Dermis microvascular lymphatic vessel endothelial cell (primary cell): Measurements from ENCODE around the gene PLXNB3. TPM values are rescaled to one million over a fixed set of nuclear protein-coding genes. Genes with fewer than 3 reads are reported as not detected.

Experiments
- DNase-seq, 2 donors: peaks; one replicate each; pipeline versions ENCODE4 v3.0.0 to v3.0.0-alpha.2; 2010; ENCODE audit warnings: low read depth in 2 of 2
- total RNA-seq: library from RNA; depleted of rRNA; stranded (reverse); fragments of >200 nt; gene quantifications from 2 replicates; pipeline ENCODE4 v1.2.1, GENCODE V29; 2014

The PLXNB3 gene
- total RNA-seq, 1 donor from 2014 or later, result 2.4 TPM

DNA sequence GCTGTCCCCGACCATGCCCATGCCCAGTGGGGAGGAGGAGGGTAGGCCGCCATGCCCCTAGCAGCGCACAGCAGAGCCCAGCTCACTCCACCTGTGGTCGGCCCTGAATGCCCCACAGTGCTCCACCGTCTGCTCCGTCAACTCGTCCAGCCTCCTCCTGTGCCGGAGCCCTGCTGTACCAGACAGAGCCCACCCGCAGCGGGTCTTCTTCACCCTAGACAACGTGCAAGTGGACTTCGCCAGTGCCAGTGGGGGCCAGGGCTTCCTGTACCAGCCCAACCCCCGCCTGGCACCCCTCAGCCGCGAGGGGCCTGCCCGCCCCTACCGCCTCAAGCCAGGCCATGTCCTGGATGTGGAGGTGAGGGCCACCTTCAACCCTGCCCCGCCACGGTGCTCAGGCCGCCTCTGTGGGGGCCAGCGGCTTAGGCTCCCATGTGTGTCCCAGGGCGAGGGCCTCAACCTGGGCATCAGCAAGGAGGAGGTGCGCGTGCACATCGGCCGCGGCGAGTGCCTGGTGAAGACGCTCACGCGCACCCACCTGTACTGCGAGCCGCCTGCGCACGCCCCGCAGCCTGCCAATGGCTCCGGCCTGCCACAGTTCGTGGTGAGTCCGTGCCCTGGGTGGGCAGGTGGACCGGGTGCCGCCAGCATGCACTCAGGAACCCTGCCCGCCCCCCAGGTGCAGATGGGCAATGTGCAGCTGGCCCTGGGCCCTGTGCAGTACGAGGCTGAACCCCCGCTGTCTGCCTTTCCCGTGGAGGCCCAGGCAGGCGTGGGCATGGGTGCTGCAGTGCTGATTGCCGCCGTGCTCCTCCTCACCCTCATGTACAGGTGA lies 9.9 kb downstream of the PLXNB3 start:
- no peak for DNase-seq

- no peak for DNase-seq
Measured at GRCh38 chrX:153774576-153775292, 10.7 kb downstream of the PLXNB3 start.

DNA sequence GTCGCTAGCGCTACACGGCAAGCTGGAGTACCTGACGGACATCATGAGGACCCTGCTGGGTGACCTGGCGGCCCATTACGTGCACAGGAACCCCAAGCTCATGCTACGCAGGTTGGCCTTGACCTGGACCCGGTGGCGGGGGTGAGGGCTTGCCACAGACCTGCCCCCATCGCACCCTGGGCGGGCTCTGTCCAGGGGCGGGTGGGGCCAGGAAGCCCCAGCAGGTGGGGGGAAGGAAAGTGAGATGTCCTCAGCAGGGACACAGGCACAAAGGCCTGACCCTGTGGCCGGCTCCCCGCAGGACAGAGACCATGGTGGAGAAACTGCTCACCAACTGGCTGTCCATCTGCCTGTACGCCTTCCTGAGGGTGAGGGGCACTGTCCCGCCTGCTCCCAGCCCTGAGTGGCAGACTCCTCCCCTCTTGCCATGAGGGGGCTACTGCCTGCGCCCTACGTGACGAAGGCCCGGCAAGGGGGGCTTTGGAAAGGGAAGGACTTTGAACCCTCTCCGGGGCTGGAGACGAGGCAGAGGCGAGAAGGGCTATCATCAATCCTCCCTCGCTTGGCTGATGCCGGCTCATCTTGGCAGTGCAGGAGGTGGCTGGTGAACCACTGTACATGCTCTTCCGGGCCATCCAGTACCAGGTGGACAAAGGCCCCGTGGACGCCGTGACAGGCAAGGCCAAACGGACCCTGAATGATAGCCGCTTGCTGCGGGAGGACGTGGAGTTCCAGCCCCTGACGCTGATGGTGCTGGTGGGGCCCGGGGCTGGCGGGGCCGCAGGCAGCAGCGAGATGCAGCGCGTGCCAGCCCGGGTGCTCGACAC lies 11.5 kb downstream of the PLXNB3 start:
- no peak for DNase-seq

DNA sequence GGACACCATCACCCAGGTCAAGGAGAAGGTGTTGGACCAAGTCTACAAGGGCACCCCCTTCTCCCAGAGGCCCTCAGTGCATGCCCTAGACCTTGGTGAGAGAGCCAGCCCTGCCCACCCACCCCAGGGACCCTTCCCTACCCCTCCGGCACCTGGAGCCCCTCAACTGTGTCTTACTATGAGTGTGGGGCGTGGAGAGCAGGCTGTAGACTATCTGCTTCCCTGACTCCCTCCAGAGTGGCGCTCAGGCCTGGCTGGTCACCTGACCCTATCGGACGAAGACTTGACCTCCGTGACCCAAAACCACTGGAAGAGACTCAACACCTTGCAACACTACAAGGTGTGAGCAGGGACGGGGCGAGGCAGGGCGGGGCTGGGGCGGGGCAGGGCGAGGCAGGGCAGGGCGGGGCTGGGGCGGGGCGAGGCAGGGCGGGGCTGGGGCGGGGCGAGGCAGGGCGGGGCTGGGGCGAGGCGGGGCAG lies 12.1 kb downstream of the PLXNB3 start:
- DNase-seq, result no peak

- DNase-seq, result no peak
Measured at GRCh38 chrX:153776611-153777045, 12.6 kb downstream of the PLXNB3 start.

- DNase-seq, result no peak
Measured at GRCh38 chrX:153777261-153778090, 13.4 kb downstream of the PLXNB3 start.

GRCh38 chrX:153778181-153778580 lies 14.1 kb downstream of the PLXNB3 start:
- DNase-seq, result no peak

GRCh38 chrX:153778684-153779101 lies 14.6 kb downstream of the PLXNB3 start:
- DNase-seq, result no peak

DNA sequence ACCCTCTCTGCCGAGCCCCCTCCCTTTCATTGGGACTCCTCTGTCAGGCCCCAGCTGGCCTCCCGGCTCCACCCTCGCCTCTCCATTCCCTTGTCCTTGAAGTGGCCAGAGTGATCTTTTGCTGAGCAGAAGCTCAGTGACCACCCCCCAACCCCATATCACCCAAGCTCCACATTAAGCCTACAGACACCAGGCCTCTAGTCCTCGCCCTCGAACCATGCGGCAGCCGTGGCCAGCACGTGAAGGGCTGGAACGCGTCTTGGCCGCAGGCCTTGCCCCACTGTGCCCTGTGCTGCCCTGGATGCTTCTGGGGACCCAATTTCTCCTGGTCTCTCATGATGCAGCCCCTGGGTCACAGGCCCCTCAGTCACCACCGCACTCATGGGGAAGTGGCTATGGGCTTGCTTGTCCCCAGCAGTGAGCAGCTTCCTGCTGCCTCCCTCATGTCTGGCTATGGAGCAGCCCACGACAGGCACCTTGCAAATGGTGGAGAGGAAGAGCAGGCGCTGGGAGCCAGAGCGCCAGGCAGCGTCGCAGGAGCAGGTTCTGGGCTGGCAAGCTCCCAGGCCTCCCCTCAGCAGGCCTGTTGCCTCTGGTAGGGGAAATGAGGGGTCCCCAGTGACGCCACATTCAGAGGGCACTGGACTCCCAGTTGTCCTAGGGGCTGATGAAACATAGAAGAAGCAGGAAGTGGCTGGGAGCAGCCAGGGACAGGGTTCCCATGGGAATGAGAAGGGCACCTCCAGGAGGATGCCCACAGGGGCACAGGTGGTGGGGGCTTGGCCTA lies 16.0 kb downstream of the PLXNB3 start:
- DNase-seq, result no peak

DNA sequence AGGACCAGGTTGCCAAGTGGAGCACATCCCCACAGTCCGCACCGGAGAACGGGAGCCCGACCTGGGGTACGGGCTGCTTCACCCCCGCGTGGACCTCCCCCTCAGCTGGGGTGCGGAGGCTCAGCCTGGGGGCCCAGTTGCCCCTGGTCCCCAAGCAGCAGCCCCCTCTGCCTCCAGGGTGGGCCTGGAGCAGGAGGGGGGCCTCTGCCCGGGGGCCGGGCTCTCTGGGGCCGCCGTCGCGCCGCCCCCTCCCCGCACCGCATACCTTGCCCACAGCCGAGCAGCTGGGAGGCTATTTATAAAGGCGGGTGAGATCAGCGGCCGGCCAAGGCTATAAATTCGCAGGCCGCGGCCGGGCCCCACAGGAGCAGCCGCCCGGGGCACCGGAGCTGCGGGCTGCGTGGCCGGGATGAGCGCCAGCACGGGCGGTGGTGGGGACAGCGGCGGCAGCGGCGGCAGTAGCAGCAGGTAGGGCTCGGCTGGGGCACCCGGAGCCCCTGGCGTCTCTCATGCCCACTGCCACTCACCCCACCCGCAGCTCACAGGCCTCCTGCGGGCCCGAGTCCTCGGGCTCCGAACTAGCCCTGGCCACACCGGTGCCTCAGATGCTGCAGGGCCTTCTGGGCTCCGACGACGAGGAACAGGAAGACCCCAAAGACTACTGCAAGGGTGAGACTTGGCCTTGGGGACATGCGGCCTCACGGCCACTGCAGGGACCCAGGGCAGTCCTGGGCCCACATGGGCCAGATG lies 16.8 kb downstream of the PLXNB3 start, which contains the start of gene SRPK3:
Gene SRPK3 (plus strand): TSS at position 364 of the 750 bp plus-strand sequence. CDS start 46 bp downstream, at position 410.
- no peak for DNase-seq

DNA sequence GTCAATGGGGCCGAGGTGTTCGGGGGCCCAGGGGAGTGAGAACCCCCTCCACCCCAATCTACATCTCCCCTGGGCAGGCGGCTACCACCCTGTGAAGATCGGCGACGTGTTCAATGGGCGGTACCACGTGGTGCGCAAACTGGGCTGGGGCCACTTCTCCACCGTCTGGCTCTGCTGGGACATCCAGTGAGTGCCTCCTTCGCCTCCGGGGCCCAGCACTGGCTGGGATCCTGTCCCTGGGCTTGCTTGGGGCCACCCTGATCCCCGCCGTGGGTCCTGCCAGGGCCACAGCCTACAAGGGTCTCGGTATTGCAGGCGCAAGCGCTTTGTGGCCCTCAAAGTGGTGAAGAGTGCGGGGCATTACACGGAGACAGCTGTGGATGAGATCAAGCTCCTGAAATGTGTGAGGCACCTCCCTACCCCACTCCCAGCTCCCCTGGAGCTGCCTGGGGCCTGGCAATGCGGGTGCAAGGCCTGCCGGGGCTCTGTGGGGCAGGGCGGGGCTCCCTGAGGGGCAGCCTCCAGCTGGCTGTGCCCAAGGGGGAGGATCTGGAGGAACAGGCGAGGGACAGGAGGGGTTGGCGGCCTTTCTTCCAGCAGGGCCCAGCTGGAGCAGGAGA lies 17.5 kb downstream of the PLXNB3 start:
- no peak for DNase-seq

- peak in 1 of 2 donors; percentile 12 for DNase-seq
Measured at GRCh38 chrX:153782313-153782712, 18.3 kb downstream of the PLXNB3 start.

DNA sequence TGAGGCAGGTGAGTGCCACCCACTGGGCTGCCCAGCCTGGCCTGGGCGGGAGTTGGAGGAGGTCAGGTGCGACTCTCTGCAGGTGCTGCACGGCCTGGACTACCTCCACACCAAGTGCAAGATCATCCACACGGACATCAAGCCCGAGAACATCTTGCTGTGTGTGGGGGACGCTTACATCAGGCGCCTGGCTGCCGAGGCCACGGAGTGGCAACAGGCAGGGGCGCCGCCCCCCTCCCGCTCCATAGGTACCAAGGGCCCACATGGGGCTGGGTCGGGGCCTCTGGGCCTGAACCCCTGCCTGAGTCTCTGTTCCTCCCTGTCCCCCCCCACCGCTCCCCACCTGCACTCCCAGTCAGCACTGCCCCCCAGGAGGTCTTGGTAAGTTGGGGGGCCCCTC lies 18.8 kb downstream of the PLXNB3 start:
- DNase-seq, result no peak

- DNase-seq, result no peak
Measured at GRCh38 chrX:153783378-153784013, 19.4 kb downstream of the PLXNB3 start.

DNA sequence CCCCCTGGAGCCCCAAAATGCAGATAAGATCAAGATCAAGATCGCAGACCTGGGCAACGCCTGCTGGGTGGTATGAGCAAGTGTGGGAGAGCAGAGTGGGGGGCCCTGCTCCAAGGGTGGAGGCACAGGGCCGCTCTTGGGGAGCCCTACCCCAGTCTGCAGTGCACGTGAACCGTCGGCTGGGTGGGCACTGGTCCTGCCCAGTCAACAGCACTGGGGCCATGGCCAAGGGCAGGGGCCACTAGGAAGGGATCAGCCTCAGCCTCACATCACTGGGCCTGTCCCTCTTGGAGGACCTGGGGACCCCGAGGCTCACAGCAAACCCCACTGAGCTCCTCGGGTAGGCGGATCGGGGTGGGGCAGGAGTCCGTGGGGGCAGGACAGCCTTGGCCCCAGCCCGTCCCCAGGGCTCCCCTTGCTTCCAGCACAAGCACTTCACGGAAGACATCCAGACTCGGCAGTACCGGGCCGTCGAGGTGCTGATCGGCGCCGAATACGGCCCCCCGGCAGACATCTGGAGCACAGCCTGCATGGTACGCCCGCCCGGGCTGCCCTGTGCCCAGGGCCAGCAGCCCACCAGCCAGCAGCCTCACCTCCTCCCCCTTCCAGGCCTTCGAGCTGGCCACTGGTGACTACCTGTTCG lies 20.4 kb downstream of the PLXNB3 start:
- DNase-seq, result no peak

GRCh38 chrX:153786669-153787068 lies 22.6 kb downstream of the PLXNB3 start:
- DNase-seq, result no peak

DNA sequence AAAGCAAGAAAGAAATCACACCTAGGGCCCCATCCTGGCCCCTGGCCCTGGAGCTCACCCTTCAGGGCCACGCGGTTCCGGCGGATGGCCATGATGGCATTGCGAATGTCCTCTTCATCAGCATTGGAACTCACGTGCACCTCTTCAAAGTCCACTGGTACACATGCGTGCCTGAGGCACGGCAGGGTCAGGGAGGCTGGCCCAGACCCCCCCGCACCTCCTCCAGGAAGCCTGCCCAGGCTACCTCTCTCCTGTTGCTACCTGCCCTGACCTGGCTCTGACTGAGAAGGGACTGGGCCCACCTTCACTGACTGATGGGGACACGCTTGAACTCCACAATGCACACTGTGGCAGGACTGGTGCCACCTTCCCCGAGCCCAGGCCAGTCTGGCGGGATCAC lies 25.6 kb downstream of the PLXNB3 start:
- DNase-seq, result no peak
